Spinal cord (tissue), 10 donors: ENCODE data around the gene RAC2. TPM values are rescaled to one million over a fixed set of nuclear protein-coding genes. Genes with fewer than 3 reads are reported as not detected.
A peak's percentile ranks its signal among the peaks of the same experiment; 100 is the strongest.

Source experiments
- DNase-seq, 6 donors: peaks; one replicate each; pipeline versions ENCODE4 v3.0.0 to v3.0.0-alpha.2; 2013 to 2015; ENCODE audit warnings: low spot score in 6 of 6, low read depth in 4 of 6
- H3K27ac ChIP-seq: one replicate; pipeline ENCODE4 v1.5.1; 2013; ENCODE audit warnings: low read depth, low read length, control low read depth
- H3K27me3 ChIP-seq: one replicate; pipeline ENCODE4 v1.6.1; 2013; ENCODE audit warnings: low read length; ENCODE audit not compliant: control insufficient read depth, insufficient read depth
- H3K36me3 ChIP-seq: one replicate; pipeline ENCODE4 v1.6.1; 2013; ENCODE audit warnings: low read length; ENCODE audit not compliant: control insufficient read depth, insufficient read depth
- H3K4me1 ChIP-seq: one replicate; pipeline ENCODE4 v1.6.1; 2013; ENCODE audit warnings: low read length; ENCODE audit not compliant: control insufficient read depth, insufficient read depth
- H3K4me3 ChIP-seq: one replicate; pipeline ENCODE4 v1.5.1; 2013; ENCODE audit warnings: low read depth, low read length, control low read depth
- H3K9me3 ChIP-seq: one replicate; pipeline ENCODE4 v1.6.1; 2013; ENCODE audit warnings: low read length; ENCODE audit not compliant: control insufficient read depth, insufficient read depth
- WGBS: methylation state at CpG from one replicate; pipeline ENCODE4 v1.1.5; 2013; ENCODE audit warnings: missing lambda C conversion rate; ENCODE audit not compliant: insufficient coverage; 5-methylcytosine and 5-hydroxymethylcytosine counted together
- polyA plus RNA-seq, 2 donors: library from polyadenylated mRNA; unstranded; fragments of 120-200 nt; gene quantifications; one replicate each; pipeline ENCODE4 v1.2.1, GENCODE V29; 2013; ENCODE audit not compliant: insufficient read length in 2 of 2
- total RNA-seq, 2 donors: library from RNA; depleted of rRNA in 1 of 2; stranded (reverse); fragments of 120-200 nt in 1 of 2; fragments of >200 nt in 1 of 2; gene quantifications; one replicate each; pipeline versions ENCODE4 v1.2.3 to v1.2.4, GENCODE V29; 2013 to 2014
- donor health status: healthy.

The RAC2 gene
- total and polyA plus RNA-seq, 4 donors, result 2.1 to 4.8 (median 2.7) TPM

DNA sequence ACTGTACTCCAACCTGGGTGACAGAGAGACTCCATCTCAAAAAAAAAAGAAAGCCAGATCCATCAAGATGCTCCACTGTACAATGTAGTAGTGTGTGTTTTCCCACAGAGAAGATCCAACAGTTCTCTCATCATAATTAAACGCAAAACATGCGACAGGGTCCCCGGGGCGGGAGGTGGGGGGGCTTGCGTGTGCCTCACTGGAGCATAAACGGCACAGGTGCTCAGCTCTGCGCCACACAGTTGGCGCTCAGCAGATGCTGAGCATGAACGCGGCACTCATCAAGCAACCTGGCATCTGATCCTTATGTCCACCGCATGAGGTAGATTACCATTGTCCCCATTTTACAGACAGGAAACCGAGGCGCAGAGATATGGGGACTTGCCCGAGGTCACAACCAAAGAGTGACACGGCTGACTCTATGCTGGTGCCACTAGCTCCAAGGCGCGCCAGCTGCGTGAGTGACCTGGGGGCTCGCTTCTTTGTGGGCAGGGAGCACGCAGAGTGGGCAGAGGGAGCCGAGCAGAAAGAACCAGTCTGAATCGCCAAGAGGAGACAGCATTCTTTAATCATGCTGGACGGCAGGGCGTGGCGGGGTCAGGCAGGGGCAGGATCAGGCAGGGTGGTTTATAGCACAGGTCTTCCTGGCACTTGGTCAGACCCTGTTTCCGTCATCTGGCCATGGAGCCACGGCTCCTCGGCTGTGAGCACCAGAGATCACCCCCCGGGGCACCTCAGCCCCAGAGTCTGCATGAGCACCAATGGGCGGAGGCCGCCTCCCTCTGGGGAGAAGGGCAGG lies 64.2 kb downstream of the RAC2 start:
- peaks cover 2% of the 10 kb centered on the region for H3K27me3 ChIP-seq
- H3K9me3 ChIP-seq, result no peaks in the 10 kb centered on the region
- peaks cover 39% of the 10 kb centered on the region for H3K4me1 ChIP-seq
- peaks cover 12% of the 10 kb centered on the region for H3K36me3 ChIP-seq
- DNase-seq, result no peak
- H3K4me3 ChIP-seq, result no peak overlapping the region
- 91% methylated on average over 30 of the region's 31 CpGs for WGBS
- no peak overlapping the region for H3K27ac ChIP-seq

- WGBS, result 93% methylated on average over 9 of the region's 10 CpGs
- Histone ChIP-seq H3K4me1 (peaks cover 39% of the 10 kb centered on the region), H3K27ac (peak overlapping the region; percentile 31), H3K4me3 (no peak overlapping the region), H3K9me3 (no peaks in the 10 kb centered on the region), H3K27me3 (peaks cover 2% of the 10 kb centered on the region), H3K36me3 (peaks cover 7% of the 10 kb centered on the region)
- no peak for DNase-seq
Measured at GRCh38 chr22:37179126-37179470, 65.0 kb downstream of the RAC2 start.

DNA sequence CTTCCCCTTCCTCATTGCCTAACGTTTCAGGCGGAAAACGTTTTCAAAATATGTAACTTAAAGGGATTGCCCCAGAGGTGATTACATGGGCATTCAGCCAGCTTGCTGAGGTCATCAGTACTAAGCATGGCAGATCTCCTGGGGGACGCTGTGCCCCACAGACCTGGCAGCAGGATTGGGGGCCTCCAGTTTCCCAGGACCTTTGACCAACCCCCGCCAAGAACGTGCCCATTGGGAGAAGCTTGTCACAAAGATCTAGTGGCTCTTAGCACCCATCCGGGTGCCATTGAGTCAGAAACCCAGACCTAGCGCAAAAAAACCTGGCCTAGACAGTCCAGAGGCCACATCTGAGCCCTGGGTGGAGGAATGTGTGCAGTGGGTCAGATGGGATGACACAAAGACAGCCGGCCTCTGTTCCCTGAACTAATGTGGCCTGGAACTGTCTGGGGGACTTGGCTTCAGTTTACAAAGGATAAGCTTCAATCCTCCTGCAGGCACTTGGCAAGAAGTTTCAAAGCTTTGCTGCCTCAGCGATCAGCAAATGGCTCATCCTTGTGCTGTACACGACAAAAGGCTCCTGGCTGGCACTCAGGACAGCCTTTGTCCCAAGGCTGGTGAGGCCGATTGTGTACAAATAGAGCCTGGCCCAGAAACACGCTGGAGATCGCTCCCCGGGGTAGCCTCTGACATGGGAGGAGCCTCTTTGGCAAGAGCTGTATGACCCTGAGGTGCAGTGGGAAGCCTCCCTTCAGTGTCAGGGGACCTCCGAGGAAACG lies 65.5 kb downstream of the RAC2 start:
- Histone ChIP-seq H3K36me3 (peaks cover 7% of the 10 kb centered on the region), H3K27ac (peak overlapping the region; percentile 31), H3K27me3 (peaks cover 2% of the 10 kb centered on the region), H3K4me3 (no peak overlapping the region), H3K4me1 (peaks cover 39% of the 10 kb centered on the region), H3K9me3 (no peaks in the 10 kb centered on the region)
- WGBS, result 27% methylated on average over 17 of the region's 17 CpGs
- DNase-seq, result peak in 3 of 6 donors; percentile 56 to 87 (median 79)

DNA sequence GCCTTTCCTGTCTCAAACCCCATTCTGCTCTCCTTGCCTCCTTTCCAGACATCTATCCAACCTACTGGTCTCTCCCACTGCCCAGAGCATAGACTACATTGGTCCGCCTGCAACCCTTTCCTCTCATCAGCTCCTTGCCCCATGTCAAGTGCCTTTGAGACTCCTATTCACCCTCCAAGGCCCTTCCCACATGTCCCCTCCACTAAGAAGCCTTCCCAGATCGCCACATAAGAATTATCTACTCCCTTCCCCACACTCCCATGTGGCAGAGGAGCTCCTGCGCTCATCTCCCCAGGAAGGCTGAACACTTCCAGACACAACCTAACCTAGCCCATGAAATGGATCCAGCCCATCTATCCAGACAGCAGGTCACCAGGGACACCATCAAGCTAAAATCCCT lies 66.3 kb downstream of the RAC2 start:
- WGBS, result 96% methylated on average over 3 of the region's 3 CpGs
- Histone ChIP-seq H3K4me3 (no peak overlapping the region), H3K27me3 (peaks cover 2% of the 10 kb centered on the region), H3K9me3 (no peaks in the 10 kb centered on the region), H3K27ac (peak overlapping the region; percentile 31), H3K4me1 (peaks cover 39% of the 10 kb centered on the region), H3K36me3 (peaks cover 7% of the 10 kb centered on the region)
- no peak for DNase-seq

GRCh38 chr22:37177221-37177620 lies 66.8 kb downstream of the RAC2 start:
- Histone ChIP-seq H3K4me3 (no peak overlapping the region), H3K4me1 (peaks cover 39% of the 10 kb centered on the region), H3K36me3 (peaks cover 4% of the 10 kb centered on the region), H3K27ac (peak overlapping the region; percentile 4), H3K9me3 (no peaks in the 10 kb centered on the region), H3K27me3 (peaks cover 2% of the 10 kb centered on the region)
- no peak for DNase-seq
- 88% methylated on average over 5 of the region's 5 CpGs for WGBS

- 52% methylated on average over 19 of the region's 23 CpGs for WGBS
- peaks cover 41% of the 10 kb centered on the region for H3K4me1 ChIP-seq
- H3K4me3 ChIP-seq, result no peak overlapping the region
- H3K27ac ChIP-seq, result peak overlapping the region; percentile 48
- no peaks in the 10 kb centered on the region for H3K9me3 ChIP-seq
- H3K27me3 ChIP-seq, result peaks cover 2% of the 10 kb centered on the region
- H3K36me3 ChIP-seq, result no peaks in the 10 kb centered on the region
- peak in 2 of 6 donors; percentile 39 to 73 for DNase-seq
Measured at GRCh38 chr22:37176464-37177061, 67.5 kb downstream of the RAC2 start.

DNA sequence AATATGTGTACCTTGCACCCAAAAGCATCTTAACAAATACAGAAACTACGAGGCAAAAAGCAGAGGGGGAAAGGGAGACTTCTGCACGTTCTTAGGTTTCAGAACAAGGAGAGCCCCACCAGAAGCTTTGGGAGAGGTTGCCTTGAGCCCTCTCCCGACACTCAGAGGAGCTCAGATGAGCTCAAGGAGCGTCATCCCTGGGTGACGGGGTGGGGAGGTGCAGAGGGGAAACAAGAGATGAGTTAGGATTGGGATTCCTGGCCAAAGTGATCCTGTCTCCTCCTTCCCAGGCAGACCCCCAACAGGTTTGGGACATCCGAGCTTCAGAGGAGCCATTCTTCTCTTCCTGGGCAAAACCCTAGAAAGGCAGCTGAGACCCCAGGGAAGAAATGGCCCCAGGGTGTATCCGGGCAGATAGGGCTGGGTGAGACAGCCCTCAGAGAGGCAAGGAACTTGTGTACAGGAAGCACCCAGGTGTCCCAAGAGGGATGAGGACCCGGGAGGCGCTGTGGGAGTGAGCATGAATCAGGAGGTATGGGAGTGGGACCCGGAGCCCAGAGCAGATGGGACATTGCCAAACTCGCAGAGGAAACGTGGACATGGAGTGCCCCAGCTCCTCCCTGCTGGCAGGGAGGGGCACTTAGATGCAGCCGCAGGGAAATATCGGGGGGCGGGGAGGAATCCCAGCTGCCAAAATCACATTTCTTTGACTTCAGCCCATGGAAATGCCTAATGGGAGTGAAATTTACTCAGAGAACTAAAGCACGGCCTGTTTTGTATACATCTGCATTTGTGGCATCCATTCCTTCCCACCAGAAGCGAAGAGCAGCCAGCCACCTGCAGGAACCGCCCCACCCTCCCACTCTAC lies 68.4 kb downstream of the RAC2 start:
- Histone ChIP-seq H3K27me3 (peaks cover 2% of the 10 kb centered on the region), H3K27ac (peak overlapping the region; percentile 48), H3K36me3 (no peaks in the 10 kb centered on the region), H3K4me3 (no peak overlapping the region), H3K4me1 (peaks cover 41% of the 10 kb centered on the region), H3K9me3 (no peaks in the 10 kb centered on the region)
- 65% methylated on average over 12 of the region's 18 CpGs for WGBS
- no peak for DNase-seq
